ENCODE measurements around the gene FCGBP. TPM values are rescaled to one million over a fixed set of nuclear protein-coding genes. Genes with fewer than 3 reads are reported as not detected.

FCGBP gene
- total RNA-seq, 5 donors from 2014 or later (not counting 1 experiment from before 2014, with no cell fraction given) = 12.6 to 88.0 (median 43.3) TPM

DNA sequence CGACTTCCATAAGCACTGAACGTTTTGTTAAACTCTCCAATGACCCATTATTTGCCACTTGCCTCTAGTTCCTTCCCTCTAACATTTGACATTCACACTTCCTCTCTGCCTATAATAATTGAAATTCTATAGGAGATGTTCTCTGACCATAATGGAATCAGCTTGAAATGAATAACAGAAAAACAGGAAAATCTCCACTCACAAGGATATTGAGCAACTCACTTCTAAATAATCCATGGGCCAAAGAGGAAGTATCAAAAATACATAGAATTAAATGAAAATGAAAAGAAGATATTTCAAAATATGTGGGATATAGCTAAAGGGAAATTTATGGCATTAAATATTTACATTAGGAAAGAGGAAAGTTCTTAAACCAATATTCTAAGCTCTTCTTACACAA lies 3.4 kb upstream of the FCGBP start:
- peak overlapping the region; percentile 53 to 90 for H3K27ac Mint-ChIP-seq
- H3K9me3 Mint-ChIP-seq = peaks cover 4 to 12% (median 9%) of the 10 kb centered on the region in 3 donors
- WGBS (ENCODE audit: insufficient coverage) = no CpG with 5 or more reads among the region's 2 CpGs
- H3K27ac ChIP-seq (ENCODE audit: low read length) = peak overlapping the region; percentile 46
- H3K36me3 Mint-ChIP-seq = peaks cover 3% of the 10 kb centered on the region
- H3K9me3 ChIP-seq = no peaks in the 10 kb centered on the region
- no peak for ATAC-seq (replicated peaks in 1 of 4)
- peaks cover 0 to 5% of the 10 kb centered on the region in 2 donors for H3K36me3 ChIP-seq (ENCODE audit: control insufficient read depth in 2 of 2, extremely low read depth in 1 of 2, insufficient read depth in 1 of 2, low read length in 1 of 2)
- H3K4me1 ChIP-seq (ENCODE audit: control insufficient read depth in 1 of 2, extremely low read depth in 1 of 2, insufficient read depth in 2 of 2, low read length in 2 of 2) = peaks cover 52 to 67% of the 10 kb centered on the region in 2 experiments
- H3K4me3 ChIP-seq (ENCODE audit: control insufficient read depth in 1 of 2, extremely low read depth in 1 of 2, low read length in 1 of 2) = no peak overlapping the region
- CTCF ChIA-PET = interaction anchor here in 1 of 2 donors (0.6 to 2.9 kb wide), 2 partner anchors 32 to 447 kb away, joined by 3 to 19 read pairs; partner anchors contain the start of gene PSMC4
- no peaks in the 10 kb centered on the region for H3K27me3 ChIP-seq (replicated peaks in 1 of 2; ENCODE audit: control insufficient read depth in 2 of 2, extremely low read depth in 1 of 2, insufficient read depth in 2 of 2, low read length in 1 of 2)
- peaks cover 75 to 83% (median 83%) of the 10 kb centered on the region in 3 donors for H3K4me1 Mint-ChIP-seq
- POLR2A ChIA-PET = no interaction called here
- DNase-seq = no peak
- peak overlapping the region in 1 of 3 donors; percentile 49 for H3K4me3 Mint-ChIP-seq
- no peaks in the 10 kb centered on the region for H3K27me3 Mint-ChIP-seq

DNA sequence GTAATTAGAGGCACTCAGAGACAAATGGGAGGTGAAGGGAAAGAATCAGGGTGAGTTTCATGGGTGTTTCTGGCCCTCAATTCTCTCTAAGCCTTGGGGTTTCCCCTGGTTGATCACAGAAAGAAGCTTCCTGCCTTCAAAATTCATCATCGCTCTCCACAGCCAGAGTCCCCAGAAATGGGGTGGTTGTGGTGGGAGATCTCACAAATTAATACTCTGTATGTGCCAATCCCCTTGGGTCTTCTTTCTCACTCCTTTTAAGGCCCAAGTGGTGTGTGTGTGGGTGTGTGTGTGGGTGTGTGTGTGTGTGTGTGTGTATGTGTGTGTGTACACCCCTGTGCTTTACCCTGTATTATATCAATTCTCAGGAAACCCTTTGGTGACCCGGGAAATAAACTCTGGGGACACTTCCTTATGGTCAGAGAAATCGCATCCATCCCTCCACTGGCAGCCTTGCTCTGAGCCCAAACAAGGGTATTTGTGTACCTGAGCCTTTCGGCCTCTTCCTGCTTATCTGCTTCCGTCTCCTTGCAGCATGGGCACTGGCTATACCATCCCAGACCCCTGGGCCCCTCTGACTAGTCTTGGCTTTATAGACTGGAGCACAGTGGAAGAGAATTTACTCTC lies 2.8 kb upstream of the FCGBP start:
- Histone ChIP-seq H3K27ac (ENCODE audit: low read length) (peak overlapping the region; percentile 46), H3K9me3 (no peaks in the 10 kb centered on the region), H3K36me3 (ENCODE audit: control insufficient read depth in 2 of 2, extremely low read depth in 1 of 2, insufficient read depth in 1 of 2, low read length in 1 of 2) (peaks cover 0 to 5% of the 10 kb centered on the region in 2 donors), H3K4me1 (ENCODE audit: control insufficient read depth in 1 of 2, extremely low read depth in 1 of 2, insufficient read depth in 2 of 2, low read length in 2 of 2) (peaks cover 47 to 61% of the 10 kb centered on the region in 2 experiments), H3K4me3 (ENCODE audit: control insufficient read depth in 1 of 2, extremely low read depth in 1 of 2, low read length in 1 of 2) (no peak overlapping the region), H3K27me3 (replicated peaks in 1 of 2; ENCODE audit: control insufficient read depth in 2 of 2, extremely low read depth in 1 of 2, insufficient read depth in 2 of 2, low read length in 1 of 2) (no peaks in the 10 kb centered on the region)
- Mint-ChIP-seq H3K9me3 (peaks cover 4 to 12% (median 9%) of the 10 kb centered on the region in 3 donors), H3K27me3 (no peaks in the 10 kb centered on the region), H3K36me3 (peaks cover 3% of the 10 kb centered on the region), H3K4me1 (peaks cover 71 to 79% (median 78%) of the 10 kb centered on the region in 3 donors), H3K27ac (peak overlapping the region; percentile 79 to 90), H3K4me3 (peak overlapping the region in 2 of 3 donors; percentile 2 to 49)
- WGBS (ENCODE audit: insufficient coverage) = 52% methylated on average over 3 of the region's 5 CpGs
- ATAC-seq (replicated peaks in 1 of 4) (peak; percentile 52 to 62 (median 57)), DNase-seq (peak in 22 of 35 experiments; percentile 11 to 73 (median 28))
- POLR2A ChIA-PET = no interaction called here
- CTCF ChIA-PET = interaction anchor here in 1 of 2 donors (0.6 to 2.9 kb wide), 2 partner anchors 33 to 447 kb away, joined by 3 to 19 read pairs; partner anchors contain the start of gene PSMC4

DNA sequence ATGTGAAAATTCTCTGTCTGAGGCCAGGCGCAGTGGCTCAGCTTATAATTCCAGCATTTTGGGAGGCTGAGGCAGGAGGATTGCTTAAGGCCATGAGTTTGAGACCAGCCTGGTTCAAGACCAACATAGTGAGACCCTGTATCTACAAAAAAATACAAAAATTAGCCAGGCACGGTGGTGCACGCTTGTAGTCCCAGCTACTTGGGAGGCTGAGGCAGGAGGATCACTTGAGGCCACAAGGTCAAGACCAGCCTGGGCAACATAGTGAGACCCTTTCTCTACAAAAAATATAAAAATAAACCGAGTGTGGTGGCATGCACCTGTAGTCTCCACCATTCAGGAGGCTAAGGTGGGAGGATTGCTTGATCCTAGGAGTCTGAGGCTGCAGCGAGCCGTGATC lies 2.2 kb upstream of the FCGBP start:
- WGBS (ENCODE audit: insufficient coverage) = 100% methylated on average over 1 of the region's 6 CpGs
- CTCF ChIA-PET = interaction anchor here in 1 of 2 donors (2.9 kb wide), 1 partner anchor 34 kb away, joined by 19 read pairs; the partner anchor contains the start of gene PSMC4
- Histone ChIP-seq H3K27me3 (replicated peaks in 1 of 2; ENCODE audit: control insufficient read depth in 2 of 2, extremely low read depth in 1 of 2, insufficient read depth in 2 of 2, low read length in 1 of 2) (no peaks in the 10 kb centered on the region), H3K4me1 (ENCODE audit: control insufficient read depth in 1 of 2, extremely low read depth in 1 of 2, insufficient read depth in 2 of 2, low read length in 2 of 2) (peaks cover 45 to 56% of the 10 kb centered on the region in 2 experiments), H3K27ac (ENCODE audit: low read length) (peak overlapping the region; percentile 46), H3K9me3 (no peaks in the 10 kb centered on the region), H3K36me3 (ENCODE audit: control insufficient read depth in 2 of 2, extremely low read depth in 1 of 2, insufficient read depth in 1 of 2, low read length in 1 of 2) (peaks cover 0 to 5% of the 10 kb centered on the region in 2 donors), H3K4me3 (ENCODE audit: control insufficient read depth in 1 of 2, extremely low read depth in 1 of 2, low read length in 1 of 2) (no peak overlapping the region)
- peak overlapping the region; percentile 79 to 90 for H3K27ac Mint-ChIP-seq
- peaks cover 4 to 12% (median 9%) of the 10 kb centered on the region in 3 donors for H3K9me3 Mint-ChIP-seq
- POLR2A ChIA-PET = no interaction called here
- ATAC-seq (replicated peaks in 1 of 4) (no peak), DNase-seq (no peak)
- peak overlapping the region in 2 of 3 donors; percentile 2 to 49 for H3K4me3 Mint-ChIP-seq
- no peaks in the 10 kb centered on the region for H3K27me3 Mint-ChIP-seq
- H3K36me3 Mint-ChIP-seq = peaks cover 3% of the 10 kb centered on the region
- H3K4me1 Mint-ChIP-seq = peaks cover 68 to 78% (median 75%) of the 10 kb centered on the region in 3 donors

DNA sequence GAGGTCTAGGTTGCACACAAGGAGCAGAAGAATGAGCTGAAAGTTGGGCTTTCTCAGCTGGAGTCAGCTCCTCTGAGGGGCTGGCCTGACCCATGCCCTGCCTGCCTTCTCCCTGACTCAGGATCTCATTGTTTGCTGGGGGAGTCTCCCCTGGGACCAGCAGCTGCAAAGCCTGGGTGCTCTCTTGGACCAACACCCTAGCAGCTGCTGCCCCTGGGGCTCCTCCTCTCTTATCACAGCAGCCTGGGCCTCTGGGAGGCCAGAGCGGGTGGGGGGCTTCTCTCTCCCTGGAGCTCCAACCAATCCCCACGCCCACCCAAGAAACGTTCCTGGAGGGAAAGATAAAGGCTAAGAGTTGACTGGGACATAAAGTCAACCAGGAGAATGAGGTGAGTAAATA lies 1.6 kb upstream of the FCGBP start:
- Mint-ChIP-seq H3K9me3 (peaks cover 4 to 12% (median 9%) of the 10 kb centered on the region in 3 donors), H3K27me3 (no peaks in the 10 kb centered on the region), H3K27ac (peak overlapping the region; percentile 70 to 90), H3K4me3 (peak overlapping the region in 1 of 3 donors; percentile 49), H3K4me1 (peaks cover 65 to 72% (median 72%) of the 10 kb centered on the region in 3 donors), H3K36me3 (peaks cover 3% of the 10 kb centered on the region)
- Histone ChIP-seq H3K4me3 (ENCODE audit: control insufficient read depth in 1 of 2, extremely low read depth in 1 of 2, low read length in 1 of 2) (no peak overlapping the region), H3K27me3 (replicated peaks in 1 of 2; ENCODE audit: control insufficient read depth in 2 of 2, extremely low read depth in 1 of 2, insufficient read depth in 2 of 2, low read length in 1 of 2) (no peaks in the 10 kb centered on the region), H3K27ac (ENCODE audit: low read length) (peak overlapping the region; percentile 46), H3K36me3 (ENCODE audit: control insufficient read depth in 2 of 2, extremely low read depth in 1 of 2, insufficient read depth in 1 of 2, low read length in 1 of 2) (peaks cover 0 to 5% of the 10 kb centered on the region in 2 donors), H3K9me3 (no peaks in the 10 kb centered on the region), H3K4me1 (ENCODE audit: control insufficient read depth in 1 of 2, extremely low read depth in 1 of 2, insufficient read depth in 2 of 2, low read length in 2 of 2) (peaks cover 42 to 49% of the 10 kb centered on the region in 2 experiments)
- DNase-seq (no peak), ATAC-seq (replicated peaks in 1 of 4) (no peak)
- ChIA-PET POLR2A (no interaction called here), CTCF (interaction anchor here in 1 of 2 donors (2.9 kb wide), 1 partner anchor 34 kb away, joined by 19 read pairs; the partner anchor contains the start of gene PSMC4)
- no CpG with 5 or more reads among the region's 3 CpGs for WGBS (ENCODE audit: insufficient coverage)

DNA sequence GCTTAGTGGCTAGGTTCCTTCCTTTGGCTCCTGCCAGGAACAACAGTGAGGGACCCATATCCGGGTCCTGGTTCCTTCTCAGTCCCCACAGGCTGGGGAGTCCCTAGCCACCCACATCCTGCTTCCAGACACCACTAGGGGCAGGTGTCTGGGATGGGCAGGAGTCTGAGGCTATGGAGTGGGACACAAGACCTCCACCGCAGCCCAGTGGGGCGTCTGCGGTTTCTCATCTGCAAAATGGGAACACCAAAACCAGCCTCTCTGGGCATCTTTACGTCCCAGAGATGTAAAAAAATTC lies 879 bp upstream of the FCGBP start:
- ChIA-PET CTCF (no interaction called here), POLR2A (no interaction called here)
- Mint-ChIP-seq H3K9me3 (peaks cover 3 to 9% (median 6%) of the 10 kb centered on the region in 3 donors), H3K36me3 (peaks cover 3% of the 10 kb centered on the region), H3K27ac (peak overlapping the region; percentile 70 to 90), H3K27me3 (no peaks in the 10 kb centered on the region), H3K4me1 (peaks cover 59 to 68% (median 67%) of the 10 kb centered on the region in 3 donors), H3K4me3 (peak overlapping the region in 1 of 3 donors; percentile 49)
- no peak for ATAC-seq (replicated peaks in 1 of 4)
- no peak overlapping the region for H3K4me3 ChIP-seq (ENCODE audit: control insufficient read depth in 1 of 2, extremely low read depth in 1 of 2, low read length in 1 of 2)
- no peaks in the 10 kb centered on the region for H3K27me3 ChIP-seq (replicated peaks in 1 of 2; ENCODE audit: control insufficient read depth in 2 of 2, extremely low read depth in 1 of 2, insufficient read depth in 2 of 2, low read length in 1 of 2)
- peak overlapping the region; percentile 46 for H3K27ac ChIP-seq (ENCODE audit: low read length)
- no peak for DNase-seq
- peaks cover 38 to 46% of the 10 kb centered on the region in 2 experiments for H3K4me1 ChIP-seq (ENCODE audit: control insufficient read depth in 1 of 2, extremely low read depth in 1 of 2, insufficient read depth in 2 of 2, low read length in 2 of 2)
- H3K9me3 ChIP-seq = no peaks in the 10 kb centered on the region
- H3K36me3 ChIP-seq (ENCODE audit: control insufficient read depth in 2 of 2, extremely low read depth in 1 of 2, insufficient read depth in 1 of 2, low read length in 1 of 2) = peaks cover 0 to 5% of the 10 kb centered on the region in 2 donors
- WGBS (ENCODE audit: insufficient coverage) = 100% methylated on average over 2 of the region's 5 CpGs

DNA sequence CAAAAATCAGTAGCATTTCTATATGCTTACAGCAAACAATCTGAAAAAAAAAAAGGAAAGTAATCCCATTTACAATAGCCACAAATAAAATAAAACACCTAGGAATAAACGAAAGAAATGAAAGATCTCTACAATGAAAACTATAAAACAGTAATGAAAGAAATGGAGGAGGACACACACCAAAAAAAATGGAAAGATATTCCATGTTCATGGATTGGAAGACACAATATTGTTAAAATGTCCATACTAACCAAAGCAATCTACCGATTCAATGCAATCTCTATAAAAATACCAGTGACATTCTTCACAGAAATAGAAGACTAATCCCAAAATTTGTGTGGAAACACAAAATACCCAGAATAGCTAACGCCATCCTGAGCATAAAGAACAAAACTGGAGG lies 4.7 kb downstream of the FCGBP start:
- peak overlapping the region in 1 of 2 donors; percentile 19 for H3K27ac Mint-ChIP-seq
- CTCF ChIA-PET = interaction anchor here in 1 of 2 donors (1.1 kb wide), 1 partner anchor 12 kb away, joined by 4 read pairs; no protein-coding TSS in a partner anchor
- H3K27me3 ChIP-seq (replicated peaks in 1 of 2; ENCODE audit: control insufficient read depth in 2 of 2, extremely low read depth in 1 of 2, insufficient read depth in 2 of 2, low read length in 1 of 2) = peaks cover 0 to 5% of the 10 kb centered on the region in 2 experiments

More for the DNA sequence above, 4.7 kb downstream of the FCGBP start:
- Mint-ChIP-seq H3K4me1 (peaks cover 32 to 41% (median 39%) of the 10 kb centered on the region in 3 donors), H3K4me3 (no peak overlapping the region), H3K27me3 (no peaks in the 10 kb centered on the region), H3K36me3 (peaks cover 13% of the 10 kb centered on the region), H3K9me3 (no peaks in the 10 kb centered on the region)
- ATAC-seq (replicated peaks in 1 of 4) (no peak), DNase-seq (no peak)
- H3K9me3 ChIP-seq = no peaks in the 10 kb centered on the region
- peaks cover 4 to 16% of the 10 kb centered on the region in 2 donors for H3K36me3 ChIP-seq (ENCODE audit: control insufficient read depth in 2 of 2, extremely low read depth in 1 of 2, insufficient read depth in 1 of 2, low read length in 1 of 2)
- H3K27ac ChIP-seq (ENCODE audit: low read length) = no peak overlapping the region
- WGBS (ENCODE audit: insufficient coverage) = 93% methylated on average over 2 of the region's 3 CpGs
- peaks cover 19 to 26% of the 10 kb centered on the region in 2 experiments for H3K4me1 ChIP-seq (ENCODE audit: control insufficient read depth in 1 of 2, extremely low read depth in 1 of 2, insufficient read depth in 2 of 2, low read length in 2 of 2)
- H3K4me3 ChIP-seq (ENCODE audit: control insufficient read depth in 1 of 2, extremely low read depth in 1 of 2, low read length in 1 of 2) = no peak overlapping the region
- POLR2A ChIA-PET = interaction anchor here in 1 of 2 donors (0.7 kb wide), 1 partner anchor 10 kb away, joined by 3 read pairs; no protein-coding TSS in a partner anchor

Data from T-cell (primary cell).